Suprapubic skin (tissue), 3 donors: ENCODE measurements around the gene PRDM10.

ENCODE experiments used
- EP300 ChIP-seq: sonication (generic); formaldehyde crosslinking; IDR thresholded peaks from one replicate; pipeline ENCODE4 v1.6.1; 2017; ENCODE audit warnings: antibody characterized with exemption
- POLR2A ChIP-seq, 2 donors: fragments of 450-650 bp; IDR thresholded peaks; one replicate each; pipeline ENCODE4 v1.6.1; 2017; ENCODE audit warnings: antibody characterized with exemption in 2 of 2, mild to moderate bottlenecking in 2 of 2, moderate library complexity in 2 of 2
- TF ChIP-seq, protein P1 (sequence below), 2 donors: fragments of 200-600 bp in 1 of 2; fragments of 450-650 bp in 1 of 2; sonication (generic) in 1 of 2; IDR thresholded peaks; one replicate each; pipeline ENCODE4 v1.5.1; 2016 to 2019; ENCODE audit warnings: antibody characterized with exemption in 2 of 2, mild to moderate bottlenecking in 1 of 2, moderate library complexity in 1 of 2

DNA sequence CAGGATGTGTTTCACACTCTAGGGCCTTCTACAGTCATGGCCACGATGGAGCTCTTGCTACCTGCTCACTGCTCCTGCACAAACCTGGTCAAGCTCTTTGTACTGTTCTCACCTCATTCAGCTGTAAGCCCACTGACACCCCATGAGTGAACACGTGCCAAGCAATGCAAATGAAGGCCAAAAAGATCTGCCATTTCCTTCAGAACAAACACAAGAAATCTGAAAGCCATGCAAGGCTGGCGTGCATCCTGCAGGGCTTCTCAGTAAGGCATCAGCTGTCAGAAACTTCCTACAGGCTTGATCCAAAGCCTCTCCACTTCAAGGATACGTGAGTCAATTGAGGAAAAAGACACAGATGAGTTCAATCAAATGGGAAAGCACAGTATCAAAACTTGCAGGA is 63.1 kb downstream of the PRDM10 start:
- TF ChIP-seq, protein P1, sequence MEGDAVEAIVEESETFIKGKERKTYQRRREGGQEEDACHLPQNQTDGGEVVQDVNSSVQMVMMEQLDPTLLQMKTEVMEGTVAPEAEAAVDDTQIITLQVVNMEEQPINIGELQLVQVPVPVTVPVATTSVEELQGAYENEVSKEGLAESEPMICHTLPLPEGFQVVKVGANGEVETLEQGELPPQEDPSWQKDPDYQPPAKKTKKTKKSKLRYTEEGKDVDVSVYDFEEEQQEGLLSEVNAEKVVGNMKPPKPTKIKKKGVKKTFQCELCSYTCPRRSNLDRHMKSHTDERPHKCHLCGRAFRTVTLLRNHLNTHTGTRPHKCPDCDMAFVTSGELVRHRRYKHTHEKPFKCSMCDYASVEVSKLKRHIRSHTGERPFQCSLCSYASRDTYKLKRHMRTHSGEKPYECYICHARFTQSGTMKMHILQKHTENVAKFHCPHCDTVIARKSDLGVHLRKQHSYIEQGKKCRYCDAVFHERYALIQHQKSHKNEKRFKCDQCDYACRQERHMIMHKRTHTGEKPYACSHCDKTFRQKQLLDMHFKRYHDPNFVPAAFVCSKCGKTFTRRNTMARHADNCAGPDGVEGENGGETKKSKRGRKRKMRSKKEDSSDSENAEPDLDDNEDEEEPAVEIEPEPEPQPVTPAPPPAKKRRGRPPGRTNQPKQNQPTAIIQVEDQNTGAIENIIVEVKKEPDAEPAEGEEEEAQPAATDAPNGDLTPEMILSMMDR (IDR thresholded peaks at IDR 0.05): no peak
- TF ChIP-seq EP300 (no peak), POLR2A (IDR thresholded peaks at IDR 0.05) (no peak)
